ENCODE results near the gene LDB2.

The LDB2 gene

GRCh38 chr4:16758816-16759215 lies 139.6 kb downstream of the LDB2 start:
- no peak for TF ChIP-seq CTCF (IDR thresholded peaks at IDR 0.05; ENCODE audit: extremely low read depth, missing control alignments)
- no peak for DNase-seq (ENCODE audit: low spot score)

- no peak for DNase-seq (ENCODE audit: low spot score)
- no peak for TF ChIP-seq CTCF (IDR thresholded peaks at IDR 0.05; ENCODE audit: extremely low read depth, missing control alignments)
Measured at GRCh38 chr4:16758255-16758654, 140.2 kb downstream of the LDB2 start.

DNA sequence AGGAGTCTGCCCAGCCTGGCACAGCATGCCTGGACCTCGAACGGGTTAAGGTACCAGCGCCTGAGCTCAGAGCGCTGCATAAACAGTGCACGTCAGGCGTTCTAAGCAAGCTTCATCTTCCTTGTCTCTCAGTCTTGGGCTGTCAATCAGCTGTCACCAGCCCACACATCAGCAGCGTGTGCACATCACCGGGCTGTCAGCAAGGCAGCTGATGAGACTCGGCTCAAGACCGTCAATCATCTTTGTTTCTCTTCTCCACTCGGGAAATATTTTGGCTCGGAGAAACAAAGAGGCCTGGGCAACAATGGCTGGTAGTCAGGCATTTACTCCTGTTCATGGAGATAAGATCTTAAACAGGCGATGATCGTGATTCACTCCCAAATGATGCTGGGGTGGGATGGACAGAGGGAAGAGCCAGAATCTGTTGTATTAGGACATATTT lies 141.3 kb downstream of the LDB2 start:
- no peak for TF ChIP-seq CTCF (IDR thresholded peaks at IDR 0.05; ENCODE audit: extremely low read depth, missing control alignments)
- DNase-seq (ENCODE audit: low spot score): no peak

DNA sequence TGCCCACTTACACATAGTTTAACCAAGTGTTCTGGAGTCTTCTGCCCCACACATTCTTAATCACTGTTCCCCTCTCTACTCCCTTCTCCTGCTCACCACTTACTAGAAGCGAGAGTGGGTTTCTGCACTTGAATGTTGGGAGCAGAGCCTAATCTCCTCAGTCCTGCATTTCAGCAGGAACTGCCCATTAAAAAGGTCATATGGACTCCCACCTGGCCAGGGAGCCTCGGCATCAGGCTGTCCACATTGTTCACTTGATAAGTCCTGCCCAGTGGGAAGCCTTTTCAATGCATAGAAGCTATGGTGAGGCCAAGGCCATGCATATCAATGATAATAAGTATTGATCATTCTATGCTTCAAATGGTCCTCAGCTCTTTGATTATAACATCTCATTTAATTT lies 144.3 kb downstream of the LDB2 start:
- TF ChIP-seq CTCF (IDR thresholded peaks at IDR 0.05; ENCODE audit: extremely low read depth, missing control alignments): no peak
- DNase-seq (ENCODE audit: low spot score): no peak

- no peak for TF ChIP-seq CTCF (IDR thresholded peaks at IDR 0.05; ENCODE audit: extremely low read depth, missing control alignments)
- DNase-seq (ENCODE audit: low spot score): no peak
Measured at GRCh38 chr4:16752150-16752549, 146.3 kb downstream of the LDB2 start.

- DNase-seq (ENCODE audit: low spot score): no peak
- no peak for TF ChIP-seq CTCF (IDR thresholded peaks at IDR 0.05; ENCODE audit: extremely low read depth, missing control alignments)
Measured at GRCh38 chr4:16750882-16751642, 147.4 kb downstream of the LDB2 start.

DNA sequence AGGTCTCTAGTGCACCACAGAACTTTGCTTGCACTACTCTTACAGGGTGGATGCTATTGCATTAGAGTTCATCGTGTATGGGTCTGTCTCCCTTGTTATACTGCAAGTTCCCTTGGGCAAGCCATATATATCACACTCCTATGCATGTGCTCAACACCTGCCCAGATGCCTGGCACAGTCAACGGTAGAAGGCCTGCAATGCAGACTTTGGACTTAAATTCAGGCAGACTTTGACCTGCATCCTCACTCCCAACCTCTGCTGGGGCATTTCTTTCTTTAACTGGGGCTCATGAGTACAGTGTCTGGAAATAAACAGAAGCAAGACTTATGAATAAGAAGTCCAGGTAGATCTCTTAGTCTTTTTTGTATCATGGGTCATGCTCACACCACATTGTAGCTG lies 148.2 kb downstream of the LDB2 start:
- TF ChIP-seq CTCF (IDR thresholded peaks at IDR 0.05; ENCODE audit: extremely low read depth, missing control alignments): no peak
- no peak for DNase-seq (ENCODE audit: low spot score)

All from GM20000 (cell line).